COLO668 (cell line): ENCODE results near the gene FPR3.
"Not testable (repeated sequence)": the region's sequence is repeated elsewhere in the genome, so short reads cannot be mapped to it uniquely, and the experiment has no call there.

ENCODE experiments used
- DNase-seq: peaks from one replicate; lab custom pipeline; 2025; ENCODE audit not compliant: unreplicated experiment; lab: John Stamatoyannopoulos, UW

The FPR3 gene

GRCh38 chr19:51806571-51806970 is 11.6 kb downstream of the FPR3 start:
- DNase-seq = not testable (repeated sequence)

GRCh38 chr19:51807111-51807701 is 12.2 kb downstream of the FPR3 start:
- DNase-seq = no peak

- DNase-seq = no peak
Observed at GRCh38 chr19:51807925-51808324, 13.0 kb downstream of the FPR3 start.

- no peak for DNase-seq
Observed at GRCh38 chr19:51808333-51808986, 13.5 kb downstream of the FPR3 start.

GRCh38 chr19:51809787-51810186 is 14.8 kb downstream of the FPR3 start:
- DNase-seq = no peak

- no peak for DNase-seq
Observed at GRCh38 chr19:51810223-51810622, 15.3 kb downstream of the FPR3 start.

- DNase-seq = no peak
Observed at GRCh38 chr19:51811344-51811743, 16.4 kb downstream of the FPR3 start.

GRCh38 chr19:51815043-51815442 is 20.1 kb downstream of the FPR3 start:
- DNase-seq = no peak

GRCh38 chr19:51816711-51817110 is 21.8 kb downstream of the FPR3 start:
- DNase-seq = no peak

GRCh38 chr19:51820011-51820410 is 25.1 kb downstream of the FPR3 start:
- DNase-seq = no peak

GRCh38 chr19:51820831-51821446 is 26.0 kb downstream of the FPR3 start:
- no peak for DNase-seq

GRCh38 chr19:51821456-51821855 is 26.5 kb downstream of the FPR3 start:
- DNase-seq = no peak

GRCh38 chr19:51821921-51822320 is 27.0 kb downstream of the FPR3 start:
- DNase-seq = no peak

GRCh38 chr19:51822325-51822724 is 27.4 kb downstream of the FPR3 start:
- DNase-seq = no peak

- no peak for DNase-seq
Observed at GRCh38 chr19:51822946-51823345, 28.0 kb downstream of the FPR3 start.

- no peak for DNase-seq
Observed at GRCh38 chr19:51824281-51825005, 29.5 kb downstream of the FPR3 start.

- DNase-seq = no peak
Observed at GRCh38 chr19:51830274-51830673, 35.3 kb downstream of the FPR3 start.

- DNase-seq = no peak
Observed at GRCh38 chr19:51837145-51837544, 42.2 kb downstream of the FPR3 start.

- DNase-seq = no peak
Observed at GRCh38 chr19:51861870-51862622, 67.1 kb downstream of the FPR3 start.

GRCh38 chr19:51873097-51873496 is 78.1 kb downstream of the FPR3 start:
- DNase-seq = no peak
